ENCODE data around the gene CYP2J2.

Gene CYP2J2

DNA sequence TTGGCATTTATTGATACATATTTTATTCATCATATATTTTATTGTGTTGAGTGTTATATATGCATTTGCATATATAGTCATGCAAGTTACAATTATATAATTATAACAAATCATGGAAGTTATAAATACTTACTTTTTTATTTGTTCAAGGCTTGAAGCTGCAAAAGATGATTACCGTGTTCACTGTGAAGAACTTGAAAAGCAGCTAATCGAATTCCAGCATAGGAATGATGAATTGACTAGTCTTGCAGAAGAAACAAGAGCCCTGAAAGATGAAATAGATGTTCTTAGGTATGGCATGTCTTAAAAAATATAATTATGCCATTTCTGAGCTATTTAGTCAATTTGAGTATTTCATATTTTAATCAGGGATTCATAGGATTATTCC is 79.7 kb downstream of the CYP2J2 start:
- H3K27ac ChIP-seq: no peak overlapping the region
- TF ChIP-seq CTCF (conservative IDR thresholded peaks at IDR 0.05): no peak

- TF ChIP-seq CTCF (conservative IDR thresholded peaks at IDR 0.05): no peak
- no peak overlapping the region for H3K27ac ChIP-seq
Observed at GRCh38 chr1:59846209-59846894, 80.2 kb downstream of the CYP2J2 start.

GRCh38 chr1:59845091-59845490 is 81.5 kb downstream of the CYP2J2 start:
- H3K27ac ChIP-seq: no peak overlapping the region
- TF ChIP-seq CTCF (conservative IDR thresholded peaks at IDR 0.05): no peak
